Endothelial cell (in vitro differentiated cells): ENCODE data around the gene WNK2. TPM values are rescaled to one million over a fixed set of nuclear protein-coding genes. Genes with fewer than 3 reads are reported as not detected.
A peak's percentile ranks its signal among the peaks of the same experiment; 100 is the strongest.

Experiments
- DNase-seq: peaks from one replicate; pipeline ENCODE4 v3.0.0; 2021; ENCODE audit warnings: low spot score
- H3K27ac Mint-ChIP-seq: one replicate; pipeline ENCODE4 v1.8.0; 2021; ENCODE audit warnings: mixed read lengths, inconsistent platforms; ENCODE audit not compliant: unreplicated experiment
- H3K27me3 Mint-ChIP-seq: one replicate; pipeline ENCODE4 v1.8.0; 2021; ENCODE audit warnings: mild to moderate bottlenecking, moderate library complexity, mixed read lengths, inconsistent platforms; ENCODE audit not compliant: unreplicated experiment
- H3K36me3 Mint-ChIP-seq: one replicate; pipeline ENCODE4 v1.8.0; 2021; ENCODE audit warnings: mild to moderate bottlenecking, low read depth, mixed read lengths, inconsistent platforms; ENCODE audit not compliant: unreplicated experiment
- H3K4me1 Mint-ChIP-seq: one replicate; pipeline ENCODE4 v1.8.0; 2021; ENCODE audit warnings: mild to moderate bottlenecking, mixed read lengths, inconsistent platforms; ENCODE audit not compliant: unreplicated experiment
- H3K4me3 Mint-ChIP-seq: one replicate; pipeline ENCODE4 v1.8.0; 2021; ENCODE audit warnings: mild to moderate bottlenecking, mixed read lengths, inconsistent platforms; ENCODE audit not compliant: unreplicated experiment
- H3K9me3 Mint-ChIP-seq: one replicate; pipeline ENCODE4 v1.8.0; 2021; ENCODE audit warnings: mixed read lengths, inconsistent platforms; ENCODE audit not compliant: unreplicated experiment
- total RNA-seq: library from RNA; stranded (reverse); fragmentation: NEBNext Ultra II Directional; extraction: Animal tissue kit (Norgen Biotek cat#: 25700); gene quantifications from one replicate; pipeline ENCODE4 v1.2.1, GENCODE V29; 2021; ENCODE audit not compliant: unreplicated experiment
- TF ChIP-seq, protein P1 (sequence below): fragments of 200-600 bp; sonication (generic); IDR thresholded peaks from one replicate; pipeline ENCODE4 v1.5.0; 2021; ENCODE audit warnings: antibody characterized with exemption; ENCODE audit not compliant: unreplicated experiment

Gene WNK2
- total RNA-seq, 1 donor from 2014 or later = 0.82 TPM

- H3K27me3 Mint-ChIP-seq = peaks cover 2% of the 10 kb centered on the region
- no peak for DNase-seq
- H3K36me3 Mint-ChIP-seq = no peaks in the 10 kb centered on the region
- H3K4me1 Mint-ChIP-seq = no peaks in the 10 kb centered on the region
- H3K27ac Mint-ChIP-seq = no peak overlapping the region
- no peaks in the 10 kb centered on the region for H3K9me3 Mint-ChIP-seq
- TF ChIP-seq, protein P1, sequence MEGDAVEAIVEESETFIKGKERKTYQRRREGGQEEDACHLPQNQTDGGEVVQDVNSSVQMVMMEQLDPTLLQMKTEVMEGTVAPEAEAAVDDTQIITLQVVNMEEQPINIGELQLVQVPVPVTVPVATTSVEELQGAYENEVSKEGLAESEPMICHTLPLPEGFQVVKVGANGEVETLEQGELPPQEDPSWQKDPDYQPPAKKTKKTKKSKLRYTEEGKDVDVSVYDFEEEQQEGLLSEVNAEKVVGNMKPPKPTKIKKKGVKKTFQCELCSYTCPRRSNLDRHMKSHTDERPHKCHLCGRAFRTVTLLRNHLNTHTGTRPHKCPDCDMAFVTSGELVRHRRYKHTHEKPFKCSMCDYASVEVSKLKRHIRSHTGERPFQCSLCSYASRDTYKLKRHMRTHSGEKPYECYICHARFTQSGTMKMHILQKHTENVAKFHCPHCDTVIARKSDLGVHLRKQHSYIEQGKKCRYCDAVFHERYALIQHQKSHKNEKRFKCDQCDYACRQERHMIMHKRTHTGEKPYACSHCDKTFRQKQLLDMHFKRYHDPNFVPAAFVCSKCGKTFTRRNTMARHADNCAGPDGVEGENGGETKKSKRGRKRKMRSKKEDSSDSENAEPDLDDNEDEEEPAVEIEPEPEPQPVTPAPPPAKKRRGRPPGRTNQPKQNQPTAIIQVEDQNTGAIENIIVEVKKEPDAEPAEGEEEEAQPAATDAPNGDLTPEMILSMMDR = no peak
- H3K4me3 Mint-ChIP-seq = no peak overlapping the region
These were observed 28.0 kb upstream of the WNK2 start for GRCh38 chr9:93155716-93156474.

GRCh38 chr9:93156475-93157008, 27.4 kb upstream of the WNK2 start:
- TF ChIP-seq, protein P1 = no peak
- H3K27me3 Mint-ChIP-seq = peaks cover 2% of the 10 kb centered on the region
- H3K4me3 Mint-ChIP-seq = no peak overlapping the region
- no peaks in the 10 kb centered on the region for H3K9me3 Mint-ChIP-seq
- no peak overlapping the region for H3K27ac Mint-ChIP-seq
- H3K36me3 Mint-ChIP-seq = no peaks in the 10 kb centered on the region
- H3K4me1 Mint-ChIP-seq = no peaks in the 10 kb centered on the region
- no peak for DNase-seq

DNA sequence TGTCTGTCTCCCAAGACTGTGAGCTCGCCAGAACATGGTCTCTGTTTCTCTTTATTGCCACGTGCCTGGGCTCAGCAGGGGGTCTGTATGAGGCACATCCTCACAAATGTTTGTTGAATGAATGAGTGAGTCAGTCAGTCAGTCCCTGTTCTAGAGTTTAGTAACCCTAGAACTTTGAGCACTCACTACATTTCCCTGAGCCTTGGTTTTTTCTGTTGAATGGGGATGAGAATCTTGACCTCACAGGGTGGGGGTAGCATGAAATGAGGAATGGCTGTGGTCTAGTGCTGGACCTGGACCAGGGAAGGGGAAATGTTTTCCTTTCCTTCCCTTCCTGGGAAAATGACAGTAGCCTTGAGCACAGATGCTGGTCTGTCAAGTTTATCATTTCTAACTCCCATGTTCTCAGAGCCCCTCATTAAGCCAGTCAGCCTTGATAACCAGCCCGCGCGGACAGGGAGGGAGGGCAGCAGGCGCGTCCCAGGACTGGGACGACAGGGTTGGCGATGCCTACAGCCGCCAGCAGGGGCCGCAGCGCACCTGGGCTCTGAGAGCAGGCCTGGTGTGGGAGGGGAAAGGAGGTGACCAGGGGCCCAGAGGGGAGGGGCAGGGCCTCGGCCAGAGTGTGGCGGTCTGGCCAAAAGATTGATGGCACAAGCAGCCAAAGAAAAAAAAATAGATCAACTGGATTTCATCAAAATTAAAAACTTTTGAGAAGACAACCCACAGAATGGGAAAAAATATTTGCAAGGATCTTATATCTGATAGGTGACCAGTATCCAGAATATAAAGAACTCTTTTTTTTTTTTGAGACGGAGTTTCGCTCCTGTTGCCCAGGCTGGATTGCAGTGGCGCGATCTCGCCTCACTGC, 24.1 kb upstream of the WNK2 start:
- Mint-ChIP-seq H3K4me1 (no peaks in the 10 kb centered on the region), H3K36me3 (no peaks in the 10 kb centered on the region), H3K4me3 (no peak overlapping the region), H3K27ac (no peak overlapping the region), H3K27me3 (peaks cover 2% of the 10 kb centered on the region), H3K9me3 (no peaks in the 10 kb centered on the region)
- DNase-seq = peak; percentile 94
- TF ChIP-seq, protein P1 = peak; percentile 83

GRCh38 chr9:93161786-93162562, 22.0 kb upstream of the WNK2 start:
- Mint-ChIP-seq H3K27me3 (peaks cover 2% of the 10 kb centered on the region), H3K4me1 (no peaks in the 10 kb centered on the region), H3K27ac (no peak overlapping the region), H3K4me3 (no peak overlapping the region), H3K36me3 (no peaks in the 10 kb centered on the region), H3K9me3 (no peaks in the 10 kb centered on the region)
- TF ChIP-seq, protein P1 = no peak
- no peak for DNase-seq
